Endothelial cell of umbilical vein (primary cell): Measurements from ENCODE around the gene TFF3. TPM values are rescaled to one million over a fixed set of nuclear protein-coding genes. Genes with fewer than 3 reads are reported as not detected.

Source experiments
- BruUV-seq: library from RNA; stranded (reverse); fragments of 400-500 nt; replicated peaks from 2 replicates; lab custom pipeline; 2021; lab: Mats Ljungman, UMichigan
- CTCF ChIA-PET: fragments of 300-600, 350-600 bp; sonication (Branson Sonifier 250); formaldehyde crosslinking; loops from one replicate; lab custom pipeline; 2021; ENCODE audit warnings: antibody characterized with exemption, inconsistent platforms; lab: Charles Lee
- POLR2A ChIA-PET: fragments of 300-600, 350-600 bp; sonication (Branson Sonifier 250); formaldehyde crosslinking; loops from one replicate; lab custom pipeline; 2021; ENCODE audit warnings: antibody characterized with exemption, inconsistent platforms; lab: Charles Lee
- DNase-seq: peaks from one replicate; pipeline ENCODE4 v3.0.0-alpha.2; 2011; ENCODE audit warnings: low read depth, low spot score
- FAIRE-seq: peaks from 2 replicates; lab custom pipeline; 2011; peaks lifted over from hg19 to GRCh38; lab: Jason Lieb, UNC
- H2AFZ ChIP-seq: 2 replicates; pipeline ENCODE4 v1.6.0; 2012; ENCODE audit warnings: low read depth, low read length, control low read depth, inconsistent platforms
- H3K27ac ChIP-seq: 2 replicates; pipeline ENCODE4 v1.5.1; 2011; ENCODE audit warnings: low read depth, mild to moderate bottlenecking, control low read depth, low read length, moderate library complexity; ENCODE audit not compliant: insufficient read depth
- H3K27me3 ChIP-seq, 2 experiments: 2 replicates each; pipeline versions ENCODE4 v1.6.0 to v1.6.1; 2011; ENCODE audit warnings: low read length in 2 of 2, mixed read lengths in 1 of 2; ENCODE audit not compliant: control insufficient read depth in 2 of 2, insufficient read depth in 2 of 2
- H3K36me3 ChIP-seq, 2 experiments: 2 replicates in 1 of 2; 3 replicates in 1 of 2; pipeline ENCODE4 v1.5.1; 2011; ENCODE audit warnings: low read length in 2 of 2, mild to moderate bottlenecking in 1 of 2, moderate library complexity in 1 of 2; ENCODE audit not compliant: control insufficient read depth in 2 of 2, insufficient read depth in 2 of 2; ENCODE audit errors: extremely low read depth in 1 of 2
- H3K4me1 ChIP-seq: 3 replicates; pipeline ENCODE4 v1.5.1; 2011; ENCODE audit warnings: mild to moderate bottlenecking, low read length; ENCODE audit not compliant: control insufficient read depth, insufficient read depth; ENCODE audit errors: extremely low read depth
- H3K4me2 ChIP-seq: 2 replicates; pipeline ENCODE4 v1.6.1; 2011; ENCODE audit warnings: low read length, control low read depth, mixed read lengths; ENCODE audit not compliant: insufficient read depth
- H3K4me3 ChIP-seq, 3 experiments: fragments of 200-600 bp in 1 of 3; sonication (generic), shearing (Covaris generic) in 1 of 3; replicated peaks in 1 of 3; 2 replicates each; pipeline ENCODE4 v1.5.1; 2011 to 2016; ENCODE audit warnings: control low read depth in 3 of 3, low read length in 3 of 3, mild to moderate bottlenecking in 2 of 3, inconsistent platforms in 1 of 3, low read depth in 1 of 3, moderate library complexity in 1 of 3; ENCODE audit not compliant: insufficient read depth in 1 of 3
- H3K79me2 ChIP-seq: 2 replicates; pipeline ENCODE4 v1.6.0; 2012; ENCODE audit warnings: low read length, inconsistent platforms; ENCODE audit not compliant: control insufficient read depth, insufficient read depth
- H3K9ac ChIP-seq: replicated peaks from 2 replicates; pipeline ENCODE3; 2011; ENCODE audit warnings: low read length, control low read depth; ENCODE audit not compliant: insufficient read depth; ENCODE audit errors: extremely low read depth
- H3K9me1 ChIP-seq: replicated peaks from 3 replicates; pipeline ENCODE4 v1.6.0; 2011; ENCODE audit warnings: mild to moderate bottlenecking, low read length; ENCODE audit not compliant: control insufficient read depth, insufficient read depth; ENCODE audit errors: extremely low read depth
- H3K9me3 ChIP-seq: replicated peaks from 2 replicates; pipeline ENCODE4 v1.5.1; 2012; ENCODE audit warnings: low read length, inconsistent platforms; ENCODE audit not compliant: control insufficient read depth, insufficient read depth
- H4K20me1 ChIP-seq: replicated peaks from 2 replicates; pipeline ENCODE3; 2011; ENCODE audit warnings: mild to moderate bottlenecking, low read length; ENCODE audit not compliant: control insufficient read depth, insufficient read depth; ENCODE audit errors: extremely low read depth
- CTCF ChIP-seq, 2 donors: IDR thresholded peaks; 1 replicate in 1 of 2; 2 replicates in 1 of 2; pipeline ENCODE4 v1.5.1; 2011; ENCODE audit warnings: low read length in 2 of 2, mild to moderate bottlenecking in 2 of 2, moderate library complexity in 2 of 2, control low read depth in 1 of 2, inconsistent platforms in 1 of 2, low read depth in 1 of 2; ENCODE audit not compliant: insufficient read depth in 1 of 2; ENCODE audit errors: extremely low read depth in 1 of 2
- EZH2 ChIP-seq: IDR thresholded peaks from 2 replicates; pipeline ENCODE4 v1.6.1; 2012; ENCODE audit warnings: borderline replicate concordance, low read depth, mild to moderate bottlenecking, moderate library complexity, low read length, inconsistent platforms; ENCODE audit not compliant: severe bottlenecking
- FOS ChIP-seq: IDR thresholded peaks from 2 replicates; pipeline ENCODE4 v1.6.1; 2011; ENCODE audit warnings: mild to moderate bottlenecking, low read length, moderate library complexity, borderline replicate concordance; ENCODE audit not compliant: insufficient read depth
- GATA2 ChIP-seq: IDR thresholded peaks from 2 replicates; pipeline ENCODE4 v1.7.0; 2011; ENCODE audit warnings: low read depth, mild to moderate bottlenecking, moderate library complexity, mixed read lengths, low read length; ENCODE audit not compliant: insufficient read length, insufficient read depth
- JUN ChIP-seq: IDR thresholded peaks from 2 replicates; pipeline ENCODE4 v1.6.1; 2011; ENCODE audit warnings: borderline replicate concordance, low read depth; ENCODE audit not compliant: insufficient read length, insufficient read depth
- MAX ChIP-seq: IDR thresholded peaks from 2 replicates; pipeline ENCODE4 v1.6.1; 2011; ENCODE audit not compliant: insufficient read depth, insufficient read length
- POLR2A ChIP-seq: IDR thresholded peaks from 2 replicates; pipeline ENCODE4 v1.6.1; 2012; ENCODE audit warnings: low read depth, mild to moderate bottlenecking, control low read depth, low read length
- POLR2AphosphoS5 ChIP-seq: IDR thresholded peaks from 2 replicates; pipeline ENCODE4 v1.6.1; 2012; ENCODE audit warnings: low read depth, mild to moderate bottlenecking, control low read depth, low read length, moderate library complexity; ENCODE audit not compliant: insufficient read depth
- dilution Hi-C: fragments of 300-500 bp; cut with MboI; formaldehyde crosslinking; loops from one replicate; pipeline ENCODE4 v1.15.0; 2019; ENCODE audit warnings: low sequenced_read_pairs; ENCODE audit not compliant: extremely low pct_ligation_motif_present
- intact Hi-C: fragments of 100-400 bp; cut with micrococcal nuclease; formaldehyde crosslinking; loops from one replicate; pipeline ENCODE4 v1.10.0; 2022
- polyA plus RNA-seq, 4 experiments: library from polyadenylated mRNA; depleted of rRNA in 3 of 4; stranded (reverse) in 3 of 4; unstranded in 1 of 4; fragments of >200 nt; gene quantifications; 2 replicates each; pipeline versions ENCODE4 v1.2.1 to v1.2.3, GENCODE V29; 2011 to 2012; ENCODE audit warnings: missing spikeins in 1 of 4
- total RNA-seq: library from RNA; stranded (reverse); gene quantifications from 2 replicates; pipeline ENCODE4 v1.2.3, GENCODE V29; 2021

Gene TFF3
- total and polyA plus RNA-seq, 2 donors (not counting 3 experiments of a cell fraction or from before 2014, with no cell fraction given), result 0.93 to 1.8 TPM

GRCh38 chr21:42300045-42300583, 15.1 kb downstream of the TFF3 start:
- dilution Hi-C loops, result no loop called here
- Histone ChIP-seq H3K9me3 (no peaks in the 10 kb centered on the region), H3K9ac (no peak overlapping the region), H3K4me2 (no peak overlapping the region), H3K4me3 (no peak overlapping the region), H3K36me3 (no peaks in the 10 kb centered on the region), H3K4me1 (peaks cover 10% of the 10 kb centered on the region), H3K27me3 (no peaks in the 10 kb centered on the region), H4K20me1 (no peaks in the 10 kb centered on the region), H3K27ac (no peak overlapping the region), H3K9me1 (no peaks in the 10 kb centered on the region), H2AFZ (no peak overlapping the region), H3K79me2 (no peaks in the 10 kb centered on the region)
- FAIRE-seq (no peak), DNase-seq (no peak)
- no TSS peak for BruUV-seq
- POLR2A ChIA-PET, result no interaction called here
- CTCF ChIA-PET, result interaction anchor here (1.5 kb wide), 1 partner anchor 38 kb away, joined by 5 read pairs; no protein-coding TSS in a partner anchor
- TF ChIP-seq POLR2A (no peak), POLR2AphosphoS5 (no peak), EZH2 (no peak), CTCF (IDR thresholded peaks at IDR 0.05; ENCODE audit: extremely low read depth in 1 of 2, insufficient read depth in 1 of 2, low read depth in 1 of 2, low read length in 2 of 2) (no peak), FOS (no peak), MAX (peak; percentile 23), GATA2 (no peak), JUN (no peak)
- intact Hi-C loops, result no loop called here
